Measurements from ENCODE around the gene KRT84. TPM values are rescaled to one million over a fixed set of nuclear protein-coding genes. Genes with fewer than 3 reads are reported as not detected.
"Not testable (repeated sequence)": the region's sequence is repeated elsewhere in the genome, so short reads cannot be mapped to it uniquely, and the experiment has no call there.

KRT84 gene
- total RNA-seq, 4 donors from 2014 or later, result 0.49 to 2.1 (median 0.65) TPM; not detected in 1

- DNase-seq (ENCODE audit: low spot score in 2 of 2), result no peak
- no peaks in the 10 kb centered on the region for H3K9me3 ChIP-seq
- no peak for TF ChIP-seq POLR2A (IDR thresholded peaks at IDR 0.05)
- no peak for TF ChIP-seq EP300 (IDR thresholded peaks at IDR 0.05)
- H3K36me3 ChIP-seq, result no peaks in the 10 kb centered on the region
- WGBS, result 74% methylated on average over 10 of the region's 10 CpGs
- peaks cover 4% of the 10 kb centered on the region for H3K27me3 ChIP-seq
- no peak overlapping the region for H3K4me3 ChIP-seq
- no peak overlapping the region for H3K27ac ChIP-seq
- H3K4me1 ChIP-seq, result peaks cover 11% of the 10 kb centered on the region
Observed at GRCh38 chr12:52411815-52412214, 26.4 kb upstream of the KRT84 start.

- not testable (repeated sequence) for H3K36me3 ChIP-seq; H3K27me3 ChIP-seq; H3K4me1 ChIP-seq; H3K4me3 ChIP-seq; H3K27ac ChIP-seq; H3K9me3 ChIP-seq; DNase-seq (ENCODE audit: low spot score in 2 of 2)
- WGBS, result no CpG with 5 or more reads among the region's 1 CpG
Observed at GRCh38 chr12:52410589-52411248, 25.3 kb upstream of the KRT84 start.

GRCh38 chr12:52407918-52408317, 22.5 kb upstream of the KRT84 start:
- H3K9me3 ChIP-seq, result no peaks in the 10 kb centered on the region
- no peaks in the 10 kb centered on the region for H3K36me3 ChIP-seq
- no peaks in the 10 kb centered on the region for H3K4me1 ChIP-seq
- no peak for DNase-seq (ENCODE audit: low spot score in 2 of 2)
- TF ChIP-seq POLR2A (IDR thresholded peaks at IDR 0.05) (no peak), EP300 (IDR thresholded peaks at IDR 0.05) (no peak), POLR2AphosphoS5 (IDR thresholded peaks at IDR 0.05) (no peak), CTCF (IDR thresholded peaks at IDR 0.05) (no peak)
- H3K27ac ChIP-seq, result no peak overlapping the region
- H3K4me3 ChIP-seq, result no peak overlapping the region
- H3K27me3 ChIP-seq, result peaks cover 4% of the 10 kb centered on the region
- 100% methylated on average over 1 of the region's 5 CpGs for WGBS

GRCh38 chr12:52405922-52406385, 20.5 kb upstream of the KRT84 start, which contains the start of gene KRT82:
TSS of gene KRT82 (minus strand) at chr12:52406335. CDS start at chr12:52406277, 58 bp downstream.
- Histone ChIP-seq H3K27ac (no peak within 1 kb of the TSS), H3K27me3 (peaks cover 4% of the 10 kb centered on the region), H3K4me3 (no peak within 1 kb of the TSS), H3K36me3 (no peaks in the 10 kb centered on the region), H3K4me1 (no peaks in the 10 kb centered on the region), H3K9me3 (no peaks in the 10 kb centered on the region)
- TF ChIP-seq POLR2AphosphoS5 (IDR thresholded peaks at IDR 0.05) (no peak), EP300 (IDR thresholded peaks at IDR 0.05) (no peak), CTCF (IDR thresholded peaks at IDR 0.05) (no peak), POLR2A (IDR thresholded peaks at IDR 0.05) (no peak)
- 91% methylated on average over 13 of the region's 14 CpGs for WGBS
- DNase-seq (ENCODE audit: low spot score in 2 of 2), result no peak

- Histone ChIP-seq H3K4me1 (no peaks in the 10 kb centered on the region), H3K9me3 (no peaks in the 10 kb centered on the region), H3K4me3 (no peak overlapping the region), H3K27ac (no peak overlapping the region), H3K36me3 (no peaks in the 10 kb centered on the region), H3K27me3 (peaks cover 8% of the 10 kb centered on the region)
- 87% methylated on average over 3 of the region's 3 CpGs for WGBS
- no peak for DNase-seq (ENCODE audit: low spot score in 2 of 2)
- TF ChIP-seq EP300 (IDR thresholded peaks at IDR 0.05), result no peak
- TF ChIP-seq CTCF (IDR thresholded peaks at IDR 0.05), result no peak
- no peak for TF ChIP-seq POLR2A (IDR thresholded peaks at IDR 0.05)
- no peak for TF ChIP-seq POLR2AphosphoS5 (IDR thresholded peaks at IDR 0.05)
Observed at GRCh38 chr12:52404951-52405350, 19.5 kb upstream of the KRT84 start.

- 96% methylated on average over 3 of the region's 9 CpGs for WGBS
- Histone ChIP-seq H3K27ac (no peak overlapping the region), H3K4me1 (no peaks in the 10 kb centered on the region), H3K36me3 (no peaks in the 10 kb centered on the region), H3K4me3 (no peak overlapping the region), H3K27me3 (peaks cover 13% of the 10 kb centered on the region), H3K9me3 (no peaks in the 10 kb centered on the region)
- DNase-seq (ENCODE audit: low spot score in 2 of 2), result no peak
- TF ChIP-seq CTCF (IDR thresholded peaks at IDR 0.05) (no peak), POLR2A (IDR thresholded peaks at IDR 0.05) (no peak), EP300 (IDR thresholded peaks at IDR 0.05) (no peak), POLR2AphosphoS5 (IDR thresholded peaks at IDR 0.05) (no peak)
Observed at GRCh38 chr12:52403561-52403960, 18.1 kb upstream of the KRT84 start.

Measured in suprapubic skin (tissue), 4 donors.